Measurements from ENCODE around the gene SYNGR2.

DNA sequence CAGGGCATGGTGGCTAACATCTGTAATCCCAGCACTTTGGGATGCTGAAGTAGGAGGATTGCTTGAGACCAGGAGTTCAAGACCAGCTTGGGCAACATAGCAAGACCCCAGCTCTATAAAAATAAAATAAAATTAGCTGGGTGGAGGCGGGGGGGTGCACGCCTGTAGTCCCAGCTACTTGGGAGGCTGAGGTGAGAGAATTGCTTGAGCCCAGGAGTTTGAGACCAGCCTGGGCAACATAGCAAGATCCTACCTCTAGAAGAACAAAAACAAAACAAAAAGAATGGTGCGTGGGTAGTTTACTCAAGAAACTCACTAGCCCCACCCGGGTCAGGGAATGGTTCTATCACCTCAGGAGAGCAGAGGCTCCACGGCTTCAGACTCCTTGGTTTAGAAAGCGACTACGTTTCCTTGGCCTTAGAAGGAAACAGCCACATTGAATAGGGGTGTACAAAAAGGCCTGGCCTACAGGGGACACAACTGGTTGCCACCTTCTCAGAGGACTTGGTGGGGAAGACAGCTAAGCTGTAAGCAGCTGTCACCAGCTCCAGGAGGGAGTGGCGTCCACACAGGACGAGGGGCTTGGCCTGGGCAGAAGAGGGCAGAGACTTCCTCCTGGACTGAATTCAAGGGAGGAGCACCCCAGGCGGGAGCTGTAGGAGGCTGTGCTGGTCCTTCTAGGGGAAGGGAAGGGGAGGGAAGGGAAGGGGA lies 17.8 kb downstream of the SYNGR2 start:
- no peak for TF ChIP-seq SNAI2 (CRISPR knock-in tag; IDR thresholded peaks at IDR 0.05)
- TF ChIP-seq, protein P1, sequence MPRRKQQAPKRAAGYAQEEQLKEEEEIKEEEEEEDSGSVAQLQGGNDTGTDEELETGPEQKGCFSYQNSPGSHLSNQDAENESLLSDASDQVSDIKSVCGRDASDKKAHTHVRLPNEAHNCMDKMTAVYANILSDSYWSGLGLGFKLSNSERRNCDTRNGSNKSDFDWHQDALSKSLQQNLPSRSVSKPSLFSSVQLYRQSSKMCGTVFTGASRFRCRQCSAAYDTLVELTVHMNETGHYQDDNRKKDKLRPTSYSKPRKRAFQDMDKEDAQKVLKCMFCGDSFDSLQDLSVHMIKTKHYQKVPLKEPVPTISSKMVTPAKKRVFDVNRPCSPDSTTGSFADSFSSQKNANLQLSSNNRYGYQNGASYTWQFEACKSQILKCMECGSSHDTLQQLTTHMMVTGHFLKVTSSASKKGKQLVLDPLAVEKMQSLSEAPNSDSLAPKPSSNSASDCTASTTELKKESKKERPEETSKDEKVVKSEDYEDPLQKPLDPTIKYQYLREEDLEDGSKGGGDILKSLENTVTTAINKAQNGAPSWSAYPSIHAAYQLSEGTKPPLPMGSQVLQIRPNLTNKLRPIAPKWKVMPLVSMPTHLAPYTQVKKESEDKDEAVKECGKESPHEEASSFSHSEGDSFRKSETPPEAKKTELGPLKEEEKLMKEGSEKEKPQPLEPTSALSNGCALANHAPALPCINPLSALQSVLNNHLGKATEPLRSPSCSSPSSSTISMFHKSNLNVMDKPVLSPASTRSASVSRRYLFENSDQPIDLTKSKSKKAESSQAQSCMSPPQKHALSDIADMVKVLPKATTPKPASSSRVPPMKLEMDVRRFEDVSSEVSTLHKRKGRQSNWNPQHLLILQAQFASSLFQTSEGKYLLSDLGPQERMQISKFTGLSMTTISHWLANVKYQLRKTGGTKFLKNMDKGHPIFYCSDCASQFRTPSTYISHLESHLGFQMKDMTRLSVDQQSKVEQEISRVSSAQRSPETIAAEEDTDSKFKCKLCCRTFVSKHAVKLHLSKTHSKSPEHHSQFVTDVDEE (CRISPR knock-in tag; IDR thresholded peaks at IDR 0.05) = no peak
- TF ChIP-seq, protein P2, sequence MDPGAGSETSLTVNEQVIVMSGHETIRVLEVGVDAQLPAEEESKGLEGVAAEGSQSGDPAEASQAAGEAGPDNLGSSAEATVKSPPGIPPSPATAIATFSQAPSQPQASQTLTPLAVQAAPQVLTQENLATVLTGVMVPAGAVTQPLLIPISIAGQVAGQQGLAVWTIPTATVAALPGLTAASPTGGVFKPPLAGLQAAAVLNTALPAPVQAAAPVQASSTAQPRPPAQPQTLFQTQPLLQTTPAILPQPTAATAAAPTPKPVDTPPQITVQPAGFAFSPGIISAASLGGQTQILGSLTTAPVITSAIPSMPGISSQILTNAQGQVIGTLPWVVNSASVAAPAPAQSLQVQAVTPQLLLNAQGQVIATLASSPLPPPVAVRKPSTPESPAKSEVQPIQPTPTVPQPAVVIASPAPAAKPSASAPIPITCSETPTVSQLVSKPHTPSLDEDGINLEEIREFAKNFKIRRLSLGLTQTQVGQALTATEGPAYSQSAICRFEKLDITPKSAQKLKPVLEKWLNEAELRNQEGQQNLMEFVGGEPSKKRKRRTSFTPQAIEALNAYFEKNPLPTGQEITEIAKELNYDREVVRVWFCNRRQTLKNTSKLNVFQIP (CRISPR knock-in tag; IDR thresholded peaks at IDR 0.05; ENCODE audit: borderline replicate concordance, low read depth) = no peak
- no peak for TF ChIP-seq ZC3H10 (CRISPR knock-in tag; IDR thresholded peaks at IDR 0.05)
- TF ChIP-seq RARB (CRISPR knock-in tag; IDR thresholded peaks at IDR 0.05) = no peak
- no peak for TF ChIP-seq ARNTL (CRISPR knock-in tag; IDR thresholded peaks at IDR 0.05; ENCODE audit: borderline replicate concordance, low read depth)
- TF ChIP-seq ZFP30 (CRISPR knock-in tag; IDR thresholded peaks at IDR 0.05) = no peak
- TF ChIP-seq CSDC2 (CRISPR knock-in tag; IDR thresholded peaks at IDR 0.05) = no peak
- no peak for TF ChIP-seq ZNF70 (CRISPR knock-in tag; IDR thresholded peaks at IDR 0.05)
- TF ChIP-seq TOX (CRISPR knock-in tag; IDR thresholded peaks at IDR 0.05; ENCODE audit: borderline replicate concordance) = no peak
- TF ChIP-seq BACH2 (CRISPR knock-in tag; IDR thresholded peaks at IDR 0.05; ENCODE audit: borderline replicate concordance) = no peak
- TF ChIP-seq, protein P3, sequence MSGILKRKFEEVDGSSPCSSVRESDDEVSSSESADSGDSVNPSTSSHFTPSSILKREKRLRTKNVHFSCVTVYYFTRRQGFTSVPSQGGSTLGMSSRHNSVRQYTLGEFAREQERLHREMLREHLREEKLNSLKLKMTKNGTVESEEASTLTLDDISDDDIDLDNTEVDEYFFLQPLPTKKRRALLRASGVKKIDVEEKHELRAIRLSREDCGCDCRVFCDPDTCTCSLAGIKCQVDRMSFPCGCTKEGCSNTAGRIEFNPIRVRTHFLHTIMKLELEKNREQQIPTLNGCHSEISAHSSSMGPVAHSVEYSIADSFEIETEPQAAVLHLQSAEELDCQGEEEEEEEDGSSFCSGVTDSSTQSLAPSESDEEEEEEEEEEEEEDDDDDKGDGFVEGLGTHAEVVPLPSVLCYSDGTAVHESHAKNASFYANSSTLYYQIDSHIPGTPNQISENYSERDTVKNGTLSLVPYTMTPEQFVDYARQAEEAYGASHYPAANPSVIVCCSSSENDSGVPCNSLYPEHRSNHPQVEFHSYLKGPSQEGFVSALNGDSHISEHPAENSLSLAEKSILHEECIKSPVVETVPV (CRISPR knock-in tag; IDR thresholded peaks at IDR 0.05) = no peak
- TF ChIP-seq ESRRG (CRISPR knock-in tag; IDR thresholded peaks at IDR 0.05) = no peak
- TF ChIP-seq, protein P4, sequence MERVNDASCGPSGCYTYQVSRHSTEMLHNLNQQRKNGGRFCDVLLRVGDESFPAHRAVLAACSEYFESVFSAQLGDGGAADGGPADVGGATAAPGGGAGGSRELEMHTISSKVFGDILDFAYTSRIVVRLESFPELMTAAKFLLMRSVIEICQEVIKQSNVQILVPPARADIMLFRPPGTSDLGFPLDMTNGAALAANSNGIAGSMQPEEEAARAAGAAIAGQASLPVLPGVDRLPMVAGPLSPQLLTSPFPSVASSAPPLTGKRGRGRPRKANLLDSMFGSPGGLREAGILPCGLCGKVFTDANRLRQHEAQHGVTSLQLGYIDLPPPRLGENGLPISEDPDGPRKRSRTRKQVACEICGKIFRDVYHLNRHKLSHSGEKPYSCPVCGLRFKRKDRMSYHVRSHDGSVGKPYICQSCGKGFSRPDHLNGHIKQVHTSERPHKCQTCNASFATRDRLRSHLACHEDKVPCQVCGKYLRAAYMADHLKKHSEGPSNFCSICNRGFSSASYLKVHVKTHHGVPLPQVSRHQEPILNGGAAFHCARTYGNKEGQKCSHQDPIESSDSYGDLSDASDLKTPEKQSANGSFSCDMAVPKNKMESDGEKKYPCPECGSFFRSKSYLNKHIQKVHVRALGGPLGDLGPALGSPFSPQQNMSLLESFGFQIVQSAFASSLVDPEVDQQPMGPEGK (CRISPR knock-in tag; IDR thresholded peaks at IDR 0.05; ENCODE audit: borderline replicate concordance) = no peak
